Mucosa of descending colon (tissue), 3 donors: ENCODE results near the gene MX2. TPM values are rescaled to one million over a fixed set of nuclear protein-coding genes. Genes with fewer than 3 reads are reported as not detected.

Experiments
- ATAC-seq: fragments of 200-7000 bp; cut with Tn5 transposase; one replicate; pipeline ENCODE4 v1.9.1; 2020; ENCODE audit warnings: mild to moderate bottlenecking, moderate library complexity
- DNase-seq, 3 donors: peaks; one replicate each; pipeline ENCODE4 v3.0.0-alpha.2; 2020
- H3K36me3 ChIP-seq: fragments of 200-600 bp; one replicate; pipeline ENCODE4 v1.8.0; 2021; ENCODE audit warnings: low read depth, mild to moderate bottlenecking
- H3K4me1 ChIP-seq: fragments of 200-600 bp; one replicate; pipeline ENCODE4 v1.8.0; 2021; ENCODE audit warnings: low read depth, mild to moderate bottlenecking
- H3K4me3 ChIP-seq: fragments of 200-600 bp; one replicate; pipeline ENCODE4 v1.8.0; 2021; ENCODE audit warnings: mild to moderate bottlenecking
- H3K9me3 ChIP-seq: fragments of 200-600 bp; one replicate; pipeline ENCODE4 v1.8.0; 2021; ENCODE audit warnings: mild to moderate bottlenecking
- CTCF ChIP-seq: fragments of 200-600 bp; IDR thresholded peaks from one replicate; pipeline ENCODE4 v1.8.0; 2022; ENCODE audit warnings: antibody characterized with exemption, mild to moderate bottlenecking
- intact Hi-C, 2 donors: fragments of 100-400 bp; cut with DNase I in 1 of 2; cut with micrococcal nuclease in 1 of 2; formaldehyde crosslinking; loops; one replicate each; pipeline versions ENCODE4 v1.11.0 to v1.11.1; 2022; cut with DNase I, micrococcal nuclease
- total RNA-seq, 3 donors: library from RNA; stranded (reverse); fragmentation: NEBNext Ultra II Directional in 2 of 3; extraction: Animal tissue kit (Norgen Biotek cat#: 25700) in 2 of 3; gene quantifications; one replicate each; pipeline versions ENCODE4 v1.2.1 to v1.2.4, GENCODE V29; 2021 to 2023
- donor health status: DM: no; HTN: no; CAD: no; lungs with moderate emphysema.
- donor health status: DM: no; HTN: no; CAD: no.
- donor health status: DM: no; HTN: yes; CAD: no.

Gene MX2
- total RNA-seq, 3 donors from 2014 or later: 2.5 to 9.2 (median 6.3) TPM

GRCh38 chr21:41322496-41323382 lies 39.1 kb upstream of the MX2 start:
- no peak for TF ChIP-seq CTCF
- peaks cover 3% of the 10 kb centered on the region for H3K4me1 ChIP-seq
- intact Hi-C loops: no loop called here
- ATAC-seq (no peak), DNase-seq (no peak)
- H3K36me3 ChIP-seq: no peaks in the 10 kb centered on the region
- H3K4me3 ChIP-seq: no peak overlapping the region
- H3K9me3 ChIP-seq: no peaks in the 10 kb centered on the region

DNA sequence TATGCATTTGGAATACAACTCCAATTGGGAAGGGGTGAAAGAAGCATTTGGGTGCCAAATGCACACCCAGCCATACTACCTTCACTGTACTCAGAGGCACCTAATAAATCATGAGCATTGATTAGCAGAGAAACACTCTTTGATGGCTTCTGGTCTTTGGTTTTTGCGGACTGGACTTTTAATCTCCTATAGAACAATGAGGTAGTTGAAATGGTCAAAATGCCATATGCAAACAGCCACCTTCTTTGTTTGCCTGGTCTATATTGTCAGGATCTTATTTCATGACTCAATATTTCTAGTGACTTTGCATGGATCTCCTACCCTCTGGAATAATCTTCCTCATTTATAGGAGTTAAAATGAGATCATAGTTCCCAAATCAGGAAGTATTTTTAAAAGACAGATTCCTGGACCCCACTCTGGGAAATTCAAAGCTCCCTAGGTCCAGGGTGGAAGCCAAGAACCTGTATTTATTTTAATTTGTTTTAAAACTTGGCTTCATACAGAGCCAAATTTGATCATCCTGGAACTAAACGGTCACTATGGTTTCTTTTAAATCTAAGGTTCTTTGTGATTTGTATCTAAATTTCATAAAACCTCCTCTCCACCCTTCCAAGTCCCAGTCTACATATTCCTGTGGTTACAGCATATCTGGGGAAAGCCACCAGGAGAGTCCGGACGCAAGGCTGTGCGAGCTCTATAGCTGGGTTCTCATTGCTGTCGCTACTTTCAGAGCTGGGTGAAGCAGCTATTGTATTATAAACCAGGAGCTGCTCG lies 36.5 kb upstream of the MX2 start:
- intact Hi-C loops: no loop called here
- Histone ChIP-seq H3K4me3 (no peak overlapping the region), H3K36me3 (no peaks in the 10 kb centered on the region), H3K4me1 (no peaks in the 10 kb centered on the region), H3K9me3 (no peaks in the 10 kb centered on the region)
- no peak for DNase-seq
- no peak for ATAC-seq
- no peak for TF ChIP-seq CTCF

DNA sequence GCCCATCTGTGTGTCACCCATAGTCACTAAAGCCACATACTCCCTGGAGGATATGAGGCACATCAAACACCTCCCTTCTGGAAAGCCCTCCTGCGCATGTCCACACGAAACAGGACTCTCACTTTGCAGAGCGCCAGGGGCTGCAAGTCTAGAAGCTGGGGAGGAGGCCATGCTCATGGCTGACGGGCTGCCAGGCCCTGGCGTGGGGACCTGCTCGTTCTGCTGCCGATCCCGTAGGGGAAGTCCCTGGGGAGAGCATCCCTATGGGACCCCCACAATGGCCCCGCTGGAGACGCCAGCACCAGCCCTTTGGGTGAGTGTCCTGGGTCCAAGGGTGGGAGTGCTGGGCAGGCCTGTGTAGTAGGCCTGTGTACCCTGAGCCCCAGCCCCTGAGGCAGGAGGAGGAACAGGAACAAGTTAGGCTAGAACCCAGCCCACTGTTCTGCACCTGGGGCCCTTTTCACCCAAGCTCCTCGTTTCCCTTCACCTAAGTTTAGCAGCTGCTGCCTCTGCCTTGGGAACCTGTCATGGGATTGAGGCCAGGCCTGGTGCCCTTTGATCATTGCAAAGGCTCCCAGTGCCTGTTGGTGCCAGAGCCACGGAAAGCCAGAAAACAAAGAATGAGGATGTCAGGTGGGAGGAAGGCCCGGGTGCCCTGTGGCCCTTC lies 35.3 kb upstream of the MX2 start:
- intact Hi-C loops: no loop called here
- H3K36me3 ChIP-seq: no peaks in the 10 kb centered on the region
- ATAC-seq: no peak
- no peaks in the 10 kb centered on the region for H3K4me1 ChIP-seq
- TF ChIP-seq CTCF: no peak
- H3K4me3 ChIP-seq: no peak overlapping the region
- H3K9me3 ChIP-seq: no peaks in the 10 kb centered on the region
- DNase-seq: no peak

DNA sequence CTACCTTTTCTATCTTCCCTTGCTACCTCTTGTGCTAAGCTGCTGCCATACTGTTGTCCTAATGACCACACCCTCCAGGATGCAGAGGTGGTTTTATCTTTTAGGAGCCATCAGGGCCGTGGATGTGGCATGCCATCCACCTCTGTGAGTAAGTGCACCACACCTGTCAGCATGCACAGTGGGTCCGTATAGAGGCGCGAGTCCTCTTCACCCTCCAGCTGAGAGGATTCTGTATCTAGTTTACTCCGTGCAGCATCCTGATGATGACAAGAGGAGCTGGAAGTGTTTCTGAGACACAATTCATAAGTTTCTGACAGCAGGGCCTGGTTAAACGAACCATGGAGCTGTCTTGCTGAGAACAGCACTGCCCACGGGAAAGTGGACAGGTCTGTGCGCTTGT lies 34.1 kb upstream of the MX2 start:
- no peaks in the 10 kb centered on the region for H3K9me3 ChIP-seq
- intact Hi-C loops: no loop called here
- no peak for ATAC-seq
- no peak for DNase-seq
- no peak for TF ChIP-seq CTCF
- H3K4me3 ChIP-seq: no peak overlapping the region
- H3K36me3 ChIP-seq: no peaks in the 10 kb centered on the region
- H3K4me1 ChIP-seq: no peaks in the 10 kb centered on the region

- ATAC-seq: no peak
Observed at GRCh38 chr21:41328660-41329607, 32.9 kb upstream of the MX2 start.

More at GRCh38 chr21:41328660-41329607, 32.9 kb upstream of the MX2 start:
- H3K4me1 ChIP-seq: no peaks in the 10 kb centered on the region
- TF ChIP-seq CTCF: no peak
- H3K36me3 ChIP-seq: no peaks in the 10 kb centered on the region
- peaks cover under 1% of the 10 kb centered on the region for H3K9me3 ChIP-seq
- DNase-seq: no peak
- intact Hi-C loops: no loop called here
- no peak overlapping the region for H3K4me3 ChIP-seq
